ENCODE measurements around the gene CEP120.
"Not testable (repeated sequence)": the region's sequence is repeated elsewhere in the genome, so short reads cannot be mapped to it uniquely, and the experiment has no call there.

Gene CEP120

DNA sequence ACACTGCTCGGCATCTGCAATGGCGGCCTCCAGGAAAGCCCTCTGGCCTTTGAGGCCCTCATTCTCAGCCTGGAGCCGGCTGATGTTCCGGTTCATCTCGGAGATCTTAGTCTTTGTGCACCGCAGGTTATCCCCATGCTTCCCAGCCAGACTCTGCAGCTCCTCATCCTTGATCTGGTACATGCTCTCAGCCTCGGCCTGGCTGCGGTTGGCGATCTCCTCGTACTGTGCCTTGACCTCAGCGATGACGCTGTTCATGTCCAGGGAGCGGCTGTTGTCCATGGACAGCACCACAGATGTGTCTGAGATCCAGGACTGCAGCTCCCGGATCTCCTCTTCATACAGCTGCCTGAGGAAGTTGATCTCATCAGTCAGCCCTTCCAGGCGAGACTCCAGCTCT, 21.9 kb downstream of the CEP120 start:
- Histone ChIP-seq H3K36me3 (ENCODE audit: control insufficient read depth, insufficient read depth, low read length) (no peaks in the 10 kb centered on the region), H3K27ac (ENCODE audit: low read depth, low read length) (no peak overlapping the region), H3K9ac (ENCODE audit: low read length) (no peak overlapping the region)

DNA sequence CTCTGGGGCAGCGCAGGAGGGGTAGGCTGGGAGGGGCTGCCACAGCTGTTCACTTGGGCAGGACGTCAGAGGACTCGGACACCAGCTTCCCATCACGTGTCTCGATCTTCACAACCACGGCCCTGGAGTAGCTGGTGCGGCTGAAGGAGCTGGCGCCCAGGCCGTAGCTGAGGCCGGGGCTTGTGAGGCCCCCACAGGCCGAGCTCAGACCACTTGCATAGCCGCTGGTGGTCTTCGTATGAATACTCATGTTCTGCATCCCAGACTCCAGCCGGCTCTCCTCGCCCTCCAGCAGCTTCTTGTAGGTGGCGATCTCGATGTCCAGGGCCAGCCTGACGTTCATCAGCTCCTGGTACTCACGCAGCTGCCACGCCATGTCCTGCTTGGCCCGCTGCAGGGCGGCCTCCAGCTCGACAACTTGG, 22.3 kb downstream of the CEP120 start:
- H3K4me1 ChIP-seq (ENCODE audit: control insufficient read depth, insufficient read depth, low read length); H3K4me3 ChIP-seq (ENCODE audit: low read length); H3K27ac ChIP-seq (ENCODE audit: low read depth, low read length); H3K9ac ChIP-seq (ENCODE audit: low read length); H3K27me3 ChIP-seq (ENCODE audit: control insufficient read depth, insufficient read depth, low read length); H3K36me3 ChIP-seq (ENCODE audit: control insufficient read depth, insufficient read depth, low read length): not testable (repeated sequence)

More for the DNA sequence above, 21.9 kb downstream of the CEP120 start:
- Histone ChIP-seq H3K4me1 (ENCODE audit: control insufficient read depth, insufficient read depth, low read length) (no peaks in the 10 kb centered on the region), H3K4me3 (ENCODE audit: low read length) (no peak overlapping the region), H3K27me3 (ENCODE audit: control insufficient read depth, insufficient read depth, low read length) (no peaks in the 10 kb centered on the region)

DNA sequence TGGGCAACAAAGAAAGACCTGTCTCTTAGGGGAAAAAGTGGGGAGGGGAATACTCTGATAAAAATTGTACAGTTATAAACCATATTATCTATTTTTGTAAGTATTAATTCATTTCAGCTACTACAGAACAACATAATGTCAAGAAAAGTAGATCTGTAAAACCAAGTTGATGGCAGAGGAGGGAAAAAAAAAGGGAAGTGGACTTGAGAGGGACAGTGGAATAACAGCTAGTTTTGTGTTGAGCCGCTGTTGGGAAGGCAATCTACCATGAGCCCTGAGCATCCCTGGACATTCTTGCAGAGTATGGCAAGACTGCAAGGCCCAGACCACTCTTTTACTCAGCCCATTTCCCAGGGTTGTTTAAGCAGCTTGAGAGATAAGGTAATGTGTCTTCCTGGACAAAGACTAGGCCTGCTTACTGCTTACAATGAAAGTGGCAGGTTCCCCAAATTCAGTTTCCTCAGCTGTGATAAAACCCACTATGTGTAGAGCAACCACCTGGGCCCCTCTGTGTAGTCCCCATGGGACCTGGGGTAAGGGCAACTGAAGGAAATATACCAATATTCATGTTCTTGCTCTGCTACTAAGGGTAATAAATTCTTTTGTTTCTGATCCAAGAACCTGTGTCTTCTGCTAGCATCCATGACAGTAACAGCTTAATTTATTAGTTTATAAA, 25.0 kb downstream of the CEP120 start:
- Histone ChIP-seq H3K4me1 (ENCODE audit: control insufficient read depth, insufficient read depth, low read length) (no peaks in the 10 kb centered on the region), H3K27ac (ENCODE audit: low read depth, low read length) (no peak overlapping the region), H3K27me3 (ENCODE audit: control insufficient read depth, insufficient read depth, low read length) (no peaks in the 10 kb centered on the region), H3K36me3 (ENCODE audit: control insufficient read depth, insufficient read depth, low read length) (no peaks in the 10 kb centered on the region), H3K9ac (ENCODE audit: low read length) (no peak overlapping the region), H3K4me3 (ENCODE audit: low read length) (no peak overlapping the region)

DNA sequence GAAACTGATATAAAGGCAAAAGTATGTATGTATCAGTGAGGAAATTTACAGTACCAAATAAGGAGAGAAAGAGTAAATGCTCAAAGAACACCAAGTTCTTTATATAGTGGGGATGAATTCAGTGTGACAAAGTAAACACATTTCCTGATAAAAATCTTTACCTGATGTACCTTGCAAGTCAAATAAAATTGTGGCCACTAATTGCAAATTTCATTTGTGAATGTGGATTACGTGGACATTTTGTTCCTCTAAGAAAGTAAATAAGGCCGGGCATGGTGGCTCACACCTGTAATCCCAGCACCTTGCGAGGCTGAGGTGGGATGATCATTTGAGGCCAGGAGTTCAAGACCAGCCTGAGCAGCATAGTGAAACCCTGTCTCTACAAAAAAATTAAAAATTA, 25.7 kb downstream of the CEP120 start:
- no peaks in the 10 kb centered on the region for H3K36me3 ChIP-seq (ENCODE audit: control insufficient read depth, insufficient read depth, low read length)
- no peaks in the 10 kb centered on the region for H3K27me3 ChIP-seq (ENCODE audit: control insufficient read depth, insufficient read depth, low read length)
- no peaks in the 10 kb centered on the region for H3K4me1 ChIP-seq (ENCODE audit: control insufficient read depth, insufficient read depth, low read length)
- H3K4me3 ChIP-seq (ENCODE audit: low read length): no peak overlapping the region
- no peak overlapping the region for H3K27ac ChIP-seq (ENCODE audit: low read depth, low read length)
- H3K9ac ChIP-seq (ENCODE audit: low read length): no peak overlapping the region

DNA sequence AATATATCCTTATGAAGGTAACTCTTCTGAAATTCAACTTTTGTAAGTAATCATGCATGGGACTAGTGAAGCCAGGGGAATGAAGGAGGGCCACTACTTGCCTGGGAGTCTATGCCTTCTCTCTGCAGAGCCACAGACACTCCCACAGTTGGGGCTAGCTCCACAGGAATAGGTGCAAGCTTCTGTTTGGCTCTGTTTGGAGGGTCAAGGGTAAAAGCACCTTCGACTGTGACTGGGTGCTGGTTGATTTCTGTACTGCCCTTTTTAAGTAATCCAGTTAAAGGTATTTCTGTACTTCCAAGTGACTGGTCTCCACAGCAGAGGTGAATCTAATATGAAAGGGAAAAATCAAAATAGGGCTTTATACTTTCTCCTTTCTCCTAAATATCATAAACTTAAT, 32.2 kb downstream of the CEP120 start:
- H3K9ac ChIP-seq (ENCODE audit: low read length): no peak overlapping the region
- H3K4me1 ChIP-seq (ENCODE audit: control insufficient read depth, insufficient read depth, low read length): no peaks in the 10 kb centered on the region
- no peaks in the 10 kb centered on the region for H3K27me3 ChIP-seq (ENCODE audit: control insufficient read depth, insufficient read depth, low read length)
- H3K36me3 ChIP-seq (ENCODE audit: control insufficient read depth, insufficient read depth, low read length): no peaks in the 10 kb centered on the region
- no peak overlapping the region for H3K27ac ChIP-seq (ENCODE audit: low read depth, low read length)
- no peak overlapping the region for H3K4me3 ChIP-seq (ENCODE audit: low read length)

DNA sequence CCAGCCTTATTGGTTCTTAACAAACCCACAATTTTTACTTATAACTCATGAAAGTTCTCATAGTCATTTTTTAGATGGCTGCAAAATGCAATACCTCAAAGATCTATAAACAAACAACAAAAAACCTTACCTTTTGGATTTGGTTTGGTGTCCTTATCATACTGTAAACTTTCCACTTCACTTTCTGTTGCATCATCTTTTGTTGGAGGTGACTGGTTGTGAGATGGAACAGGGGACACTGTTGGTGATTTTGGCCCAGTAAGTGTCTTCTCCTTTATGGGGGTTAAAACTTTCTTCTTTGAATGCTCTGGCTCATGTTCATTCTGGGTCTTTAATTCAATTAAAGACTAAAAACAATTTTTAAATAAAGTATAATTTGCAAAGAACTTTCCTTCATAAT, 33.4 kb downstream of the CEP120 start:
- Histone ChIP-seq H3K4me3 (ENCODE audit: low read length) (no peak overlapping the region), H3K9ac (ENCODE audit: low read length) (no peak overlapping the region), H3K36me3 (ENCODE audit: control insufficient read depth, insufficient read depth, low read length) (peaks cover 3% of the 10 kb centered on the region), H3K27me3 (ENCODE audit: control insufficient read depth, insufficient read depth, low read length) (no peaks in the 10 kb centered on the region), H3K27ac (ENCODE audit: low read depth, low read length) (no peak overlapping the region), H3K4me1 (ENCODE audit: control insufficient read depth, insufficient read depth, low read length) (no peaks in the 10 kb centered on the region)

DNA sequence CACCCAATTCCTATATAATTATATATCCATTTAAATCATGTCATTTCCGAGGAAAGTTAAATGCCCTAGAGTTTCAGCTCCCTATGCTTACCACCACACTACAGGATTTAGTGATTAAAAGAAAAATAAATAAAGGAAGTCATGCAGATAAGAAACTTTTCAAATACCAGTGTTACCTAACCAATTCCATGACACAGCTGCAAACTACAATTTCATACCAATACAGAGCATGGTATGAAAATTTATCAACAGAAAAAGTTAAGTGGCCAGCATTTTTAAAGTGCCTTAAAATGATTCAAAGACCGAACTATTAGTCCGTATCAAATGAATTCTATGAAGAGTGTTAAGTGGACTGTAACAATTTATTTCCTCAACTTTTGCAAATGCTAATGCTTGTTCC, 35.9 kb downstream of the CEP120 start:
- no peaks in the 10 kb centered on the region for H3K4me1 ChIP-seq (ENCODE audit: control insufficient read depth, insufficient read depth, low read length)
- H3K4me3 ChIP-seq (ENCODE audit: low read length): no peak overlapping the region
- H3K27me3 ChIP-seq (ENCODE audit: control insufficient read depth, insufficient read depth, low read length): no peaks in the 10 kb centered on the region
- H3K27ac ChIP-seq (ENCODE audit: low read depth, low read length): no peak overlapping the region
- H3K9ac ChIP-seq (ENCODE audit: low read length): no peak overlapping the region
- H3K36me3 ChIP-seq (ENCODE audit: control insufficient read depth, insufficient read depth, low read length): peaks cover 3% of the 10 kb centered on the region

DNA sequence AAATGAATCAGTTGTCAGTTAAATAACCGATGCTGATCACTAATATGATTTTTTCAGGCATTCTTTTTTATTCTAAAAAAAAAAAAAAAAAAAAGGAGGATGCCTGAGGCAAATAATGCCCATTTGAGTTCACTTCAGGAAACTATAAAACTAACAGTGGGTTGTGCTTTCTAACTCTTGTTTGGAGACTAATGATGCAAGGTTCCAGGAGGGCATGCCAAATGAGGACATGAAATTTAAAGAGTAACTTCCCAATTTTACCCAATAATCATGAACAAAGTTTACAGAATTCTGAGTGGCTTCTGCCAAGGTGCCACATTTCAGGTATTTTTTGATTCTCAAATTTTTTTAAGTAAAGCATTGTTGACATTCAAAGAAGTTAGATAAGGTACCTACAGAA, 41.0 kb downstream of the CEP120 start:
- Histone ChIP-seq H3K36me3 (ENCODE audit: control insufficient read depth, insufficient read depth, low read length) (peaks cover 11% of the 10 kb centered on the region), H3K9ac (ENCODE audit: low read length) (no peak overlapping the region), H3K27me3 (ENCODE audit: control insufficient read depth, insufficient read depth, low read length) (no peaks in the 10 kb centered on the region), H3K27ac (ENCODE audit: low read depth, low read length) (no peak overlapping the region), H3K4me3 (ENCODE audit: low read length) (no peak overlapping the region), H3K4me1 (ENCODE audit: control insufficient read depth, insufficient read depth, low read length) (no peaks in the 10 kb centered on the region)

DNA sequence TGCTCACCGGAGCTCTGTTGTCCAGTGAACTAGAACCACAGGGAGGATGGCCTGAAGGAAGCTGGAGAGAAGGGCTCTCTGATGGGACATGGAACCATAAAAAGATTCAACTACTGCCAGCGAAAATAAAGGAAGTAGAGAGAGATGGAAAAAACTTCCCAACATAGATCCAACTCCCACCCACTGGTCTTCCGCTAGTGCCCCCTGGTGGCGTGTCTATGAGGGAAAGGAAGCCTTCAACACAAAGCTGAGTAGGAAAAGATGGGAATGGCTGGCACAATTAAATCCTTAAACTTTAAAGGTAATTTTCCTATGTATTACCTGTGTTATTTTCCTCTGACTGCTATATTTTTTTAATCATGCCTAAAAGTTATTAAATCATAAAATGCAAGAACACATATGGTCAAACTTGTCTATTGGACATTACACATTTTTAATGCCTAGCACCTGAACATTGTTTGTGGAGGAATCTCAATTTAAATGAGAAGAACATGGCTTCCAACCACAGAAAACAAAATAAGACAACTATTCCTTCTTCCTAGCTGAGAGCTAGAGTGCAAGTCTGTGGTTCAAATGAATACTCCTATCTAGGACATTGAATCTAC, 51.5 kb downstream of the CEP120 start:
- Histone ChIP-seq H3K9ac (ENCODE audit: low read length) (no peak overlapping the region), H3K27ac (ENCODE audit: low read depth, low read length) (no peak overlapping the region), H3K4me1 (ENCODE audit: control insufficient read depth, insufficient read depth, low read length) (no peaks in the 10 kb centered on the region), H3K36me3 (ENCODE audit: control insufficient read depth, insufficient read depth, low read length) (peaks cover 5% of the 10 kb centered on the region), H3K27me3 (ENCODE audit: control insufficient read depth, insufficient read depth, low read length) (no peaks in the 10 kb centered on the region), H3K4me3 (ENCODE audit: low read length) (no peak overlapping the region)

DNA sequence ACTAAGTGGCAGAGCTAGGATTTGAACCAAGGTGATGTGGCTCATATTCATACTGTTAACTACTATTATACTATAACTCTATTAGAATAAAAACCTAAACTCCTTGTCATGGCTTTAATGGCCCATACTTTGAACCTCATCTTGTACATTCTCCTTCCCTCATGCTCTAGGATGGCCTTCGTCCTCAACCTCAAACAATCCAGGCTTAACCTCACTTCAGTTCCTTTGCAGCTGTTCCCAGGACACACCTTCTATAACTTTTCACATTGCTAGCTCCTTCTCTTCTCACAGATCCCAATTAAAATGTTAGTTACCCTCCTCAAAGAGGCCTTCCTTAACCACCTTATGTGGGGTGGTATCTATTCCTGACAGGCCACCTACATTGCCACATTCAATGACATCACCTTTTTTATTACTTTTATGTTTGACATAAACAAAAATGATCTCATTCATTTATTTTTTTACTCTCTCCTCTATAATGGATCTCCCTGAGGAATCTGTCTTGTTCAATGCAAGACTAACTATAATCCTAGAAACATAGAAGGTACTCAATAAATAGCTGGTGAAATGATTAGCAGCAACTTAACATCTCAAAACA, 53.7 kb downstream of the CEP120 start:
- Histone ChIP-seq H3K27me3 (ENCODE audit: control insufficient read depth, insufficient read depth, low read length) (no peaks in the 10 kb centered on the region), H3K4me3 (ENCODE audit: low read length) (no peak overlapping the region), H3K4me1 (ENCODE audit: control insufficient read depth, insufficient read depth, low read length) (peaks cover 6% of the 10 kb centered on the region), H3K27ac (ENCODE audit: low read depth, low read length) (no peak overlapping the region), H3K9ac (ENCODE audit: low read length) (no peak overlapping the region), H3K36me3 (ENCODE audit: control insufficient read depth, insufficient read depth, low read length) (peaks cover 2% of the 10 kb centered on the region)

DNA sequence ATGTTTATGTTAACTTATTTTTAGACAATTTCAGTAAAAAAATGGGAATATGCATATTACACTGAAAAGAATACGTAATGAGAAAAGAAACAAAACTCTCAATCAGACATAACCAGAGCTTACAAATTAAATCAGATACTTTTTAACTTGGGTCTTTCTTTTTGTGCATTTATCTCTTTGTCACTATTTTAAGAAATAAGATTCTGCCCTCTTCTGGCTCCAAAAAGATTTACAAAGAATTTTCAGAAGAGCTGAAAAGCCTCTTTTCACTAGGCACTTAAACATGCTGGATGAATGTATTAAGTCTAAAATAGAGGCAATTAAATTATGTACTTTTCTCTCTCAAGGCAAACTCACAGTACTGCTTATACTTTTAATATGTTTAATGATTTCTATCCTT, 55.5 kb downstream of the CEP120 start:
- Histone ChIP-seq H3K9ac (ENCODE audit: low read length) (no peak overlapping the region), H3K4me1 (ENCODE audit: control insufficient read depth, insufficient read depth, low read length) (peaks cover 12% of the 10 kb centered on the region), H3K27me3 (ENCODE audit: control insufficient read depth, insufficient read depth, low read length) (no peaks in the 10 kb centered on the region), H3K27ac (ENCODE audit: low read depth, low read length) (no peak overlapping the region), H3K36me3 (ENCODE audit: control insufficient read depth, insufficient read depth, low read length) (peaks cover 2% of the 10 kb centered on the region), H3K4me3 (ENCODE audit: low read length) (no peak overlapping the region)

DNA sequence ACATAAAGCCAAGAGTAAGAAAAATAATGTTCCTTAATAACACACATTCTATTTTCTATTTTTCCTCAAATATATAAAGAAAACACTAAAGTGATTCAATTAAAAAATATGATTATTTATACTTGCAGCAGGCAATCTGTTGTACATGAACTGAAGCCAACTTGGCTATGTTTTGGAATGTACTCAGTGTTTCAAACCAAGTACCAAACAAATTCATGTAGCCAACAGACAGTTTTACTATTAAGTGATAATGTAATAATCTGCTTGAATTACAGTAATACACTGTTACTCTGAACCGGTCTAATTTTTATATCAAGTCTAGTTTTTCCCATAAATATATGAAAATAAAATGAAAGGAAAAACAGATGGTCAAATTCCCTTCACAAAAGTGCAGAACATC, 58.0 kb downstream of the CEP120 start:
- H3K9ac ChIP-seq (ENCODE audit: low read length): no peak overlapping the region
- H3K27ac ChIP-seq (ENCODE audit: low read depth, low read length): peak overlapping the region; percentile 32

More for the DNA sequence above, 58.0 kb downstream of the CEP120 start:
- Histone ChIP-seq H3K4me3 (ENCODE audit: low read length) (no peak overlapping the region), H3K4me1 (ENCODE audit: control insufficient read depth, insufficient read depth, low read length) (peaks cover 21% of the 10 kb centered on the region), H3K36me3 (ENCODE audit: control insufficient read depth, insufficient read depth, low read length) (no peaks in the 10 kb centered on the region), H3K27me3 (ENCODE audit: control insufficient read depth, insufficient read depth, low read length) (no peaks in the 10 kb centered on the region)

All from rectal smooth muscle tissue (tissue), 1 donor.